GM21619 (cell line): ENCODE results near the gene ELOF1.
"Not testable (repeated sequence)": the region's sequence is repeated elsewhere in the genome, so short reads cannot be mapped to it uniquely, and the experiment has no call there.

ENCODE experiments used
- ATAC-seq: cut with Tn5 transposase; IDR thresholded peaks from one replicate; pipeline ENCODE4 v1.9.1; 2021; ENCODE audit not compliant: unreplicated experiment

Gene ELOF1

GRCh38 chr19:11570039-11570462, 11.0 kb upstream of the ELOF1 start:
- ATAC-seq, result no peak

GRCh38 chr19:11566164-11566563, 7.1 kb upstream of the ELOF1 start:
- no peak for ATAC-seq

- ATAC-seq, result not testable (repeated sequence)
Observed at GRCh38 chr19:11565649-11565980, 6.6 kb upstream of the ELOF1 start.

- ATAC-seq, result not testable (repeated sequence)
Observed at GRCh38 chr19:11564082-11564807, 5.2 kb upstream of the ELOF1 start.

GRCh38 chr19:11563532-11563931, 4.5 kb upstream of the ELOF1 start:
- ATAC-seq, result no peak

GRCh38 chr19:11560404-11561051, 1.5 kb upstream of the ELOF1 start:
- no peak for ATAC-seq

GRCh38 chr19:11556634-11557420, 2.2 kb downstream of the ELOF1 start:
- no peak for ATAC-seq

GRCh38 chr19:11555246-11555645, 3.8 kb downstream of the ELOF1 start:
- ATAC-seq, result no peak

- no peak for ATAC-seq
Observed at GRCh38 chr19:11554160-11554559, 4.9 kb downstream of the ELOF1 start.

- no peak for ATAC-seq
Observed at GRCh38 chr19:11552666-11553372, 6.2 kb downstream of the ELOF1 start.

GRCh38 chr19:11551603-11552235, 7.3 kb downstream of the ELOF1 start:
- no peak for ATAC-seq

GRCh38 chr19:11550265-11550664, 8.8 kb downstream of the ELOF1 start:
- ATAC-seq, result no peak

GRCh38 chr19:11549386-11549953, 9.6 kb downstream of the ELOF1 start:
- ATAC-seq, result no peak

- no peak for ATAC-seq
Observed at GRCh38 chr19:11547929-11548700, 10.9 kb downstream of the ELOF1 start.

- ATAC-seq, result no peak
Observed at GRCh38 chr19:11541238-11541637, 17.8 kb downstream of the ELOF1 start.

- no peak for ATAC-seq
Observed at GRCh38 chr19:11540645-11541044, 18.4 kb downstream of the ELOF1 start.

GRCh38 chr19:11539495-11540365, 19.3 kb downstream of the ELOF1 start:
- no peak for ATAC-seq

GRCh38 chr19:11538232-11539036, 20.6 kb downstream of the ELOF1 start, which contains the start of gene CNN1:
TSS of gene CNN1 (plus strand) at chr19:11538851. CDS start at chr19:11538928, 77 bp downstream.
- ATAC-seq, result no peak
